Amniotic epithelial cell (primary cell): ENCODE results near the gene DMD.

Experiments used
- DNase-seq: peaks from one replicate; pipeline ENCODE4 v3.0.0-alpha.2; 2010; ENCODE audit warnings: low read depth

DMD gene

DNA sequence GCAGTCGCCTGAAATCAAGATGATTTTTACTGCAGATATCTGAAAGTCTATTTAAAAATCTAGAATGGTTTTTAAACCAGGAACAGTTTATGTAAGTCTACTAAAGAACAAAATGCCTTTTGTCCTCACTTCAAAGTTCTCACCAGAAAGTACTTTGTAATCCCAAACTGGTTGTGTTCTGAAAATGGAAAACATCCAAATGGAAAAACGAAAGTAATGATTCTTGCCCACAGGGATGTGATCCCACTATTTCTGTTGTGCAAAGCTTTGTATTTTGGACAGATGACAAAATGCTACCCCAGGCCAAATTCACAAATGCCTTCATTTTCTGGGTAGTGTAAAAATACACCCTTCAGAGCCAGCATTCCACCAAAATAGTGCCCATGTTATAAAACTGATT is 1874.0 kb downstream of the DMD start:
- DNase-seq, result no peak

- no peak for DNase-seq
These were observed 1874.9 kb downstream of the DMD start for GRCh38 chrX:31336419-31336818.

DNA sequence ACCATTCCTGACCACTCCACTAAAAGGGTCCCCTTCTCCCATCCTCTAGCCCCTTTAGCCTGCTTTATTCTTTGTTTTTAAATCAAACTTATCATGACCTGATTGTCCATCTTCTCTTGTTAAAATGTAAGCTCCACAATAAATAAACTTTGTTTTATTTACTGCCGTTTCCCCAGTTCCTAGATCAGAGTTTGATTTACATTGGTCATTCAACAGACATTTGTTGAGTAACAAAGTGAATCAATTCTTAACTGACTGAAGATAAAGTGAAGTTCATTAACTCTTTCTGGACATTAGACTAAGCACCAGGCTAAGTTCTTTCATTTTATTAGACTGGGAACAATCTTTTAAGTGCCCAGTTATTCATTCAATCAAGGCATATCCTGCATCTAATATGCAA is 1876.4 kb downstream of the DMD start:
- no peak for DNase-seq

- DNase-seq, result peak; percentile 86
These were observed 1878.1 kb downstream of the DMD start for GRCh38 chrX:31333165-31333831.

DNA sequence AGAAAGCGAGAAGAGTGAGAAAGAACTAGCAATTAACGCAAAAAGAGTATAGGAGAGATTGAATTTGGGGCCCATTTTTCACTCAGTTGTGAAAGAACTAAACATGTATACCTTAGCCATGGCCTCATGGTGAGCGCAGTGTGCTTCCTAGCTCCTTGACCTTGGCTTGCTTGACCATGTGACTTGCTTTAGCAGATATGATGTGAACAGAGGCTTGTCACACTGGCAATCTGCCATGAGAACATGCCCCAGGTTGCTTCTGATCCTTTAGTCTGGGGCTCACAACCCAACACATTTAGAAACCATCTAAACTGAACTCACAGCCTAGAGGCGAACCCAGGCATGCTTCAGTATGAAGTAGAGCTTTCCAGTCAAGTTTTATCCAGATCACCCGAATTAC is 1879.4 kb downstream of the DMD start:
- peak; percentile 46 for DNase-seq

- peak; percentile 69 for DNase-seq
These were observed 1880.3 kb downstream of the DMD start for GRCh38 chrX:31331015-31331414.

DNA sequence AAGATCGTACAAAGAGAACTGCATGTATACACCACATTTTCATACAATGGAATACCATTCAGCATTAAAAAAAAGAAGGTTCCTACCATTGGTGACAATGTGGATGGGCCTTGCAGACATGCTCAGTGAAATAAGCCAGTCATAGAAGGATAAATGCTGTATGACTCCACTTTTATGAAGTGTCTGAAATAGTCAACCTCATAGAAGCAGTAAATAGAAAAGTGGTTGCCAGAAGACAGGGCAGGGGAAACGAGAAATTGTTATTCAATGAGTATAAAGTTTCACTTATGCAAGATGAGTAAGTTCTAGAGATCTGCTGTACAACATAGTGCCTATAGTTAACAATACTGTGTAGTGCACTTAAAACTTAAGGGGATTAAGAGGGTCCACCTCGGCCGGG is 1882.1 kb downstream of the DMD start:
- no peak for DNase-seq

DNA sequence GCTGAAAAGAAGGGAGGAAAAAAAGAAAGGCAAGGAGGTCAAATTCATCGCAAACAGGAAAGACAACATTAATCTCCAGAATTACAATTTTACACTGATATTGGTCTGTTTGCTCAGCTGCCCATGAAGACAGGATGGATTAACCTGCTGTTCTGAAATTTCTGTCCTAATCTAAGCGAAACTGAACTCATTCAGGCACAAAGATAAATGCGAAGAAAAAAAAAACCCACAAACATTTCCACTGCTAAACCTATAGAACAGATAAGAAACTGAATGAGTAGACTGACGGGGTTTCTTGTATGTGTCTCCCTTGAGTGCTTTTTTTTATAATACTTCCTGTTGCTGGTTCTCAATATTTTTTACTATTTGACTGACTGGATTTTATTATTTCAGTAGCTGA is 1887.7 kb downstream of the DMD start:
- no peak for DNase-seq

GRCh38 chrX:31320740-31321139 is 1890.6 kb downstream of the DMD start:
- no peak for DNase-seq

DNA sequence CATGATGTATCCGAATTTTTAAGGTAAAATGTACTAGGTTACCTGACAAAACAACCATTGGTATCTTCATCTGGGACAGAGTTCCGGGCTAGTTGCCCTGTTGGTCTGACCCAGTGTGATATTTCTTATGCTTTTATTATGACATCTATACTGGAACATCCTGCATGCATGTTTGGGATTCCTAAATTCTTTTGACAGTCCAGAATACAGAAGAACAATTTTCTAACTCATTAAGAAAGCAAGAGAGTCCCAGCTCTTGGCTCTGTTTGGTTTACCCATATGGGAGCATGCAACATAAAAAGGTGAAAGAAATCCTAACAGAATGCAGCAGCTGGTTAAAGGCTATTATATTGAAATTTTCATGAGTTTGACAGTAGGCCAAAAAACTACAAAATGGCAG is 1891.8 kb downstream of the DMD start:
- DNase-seq, result peak; percentile 13

DNA sequence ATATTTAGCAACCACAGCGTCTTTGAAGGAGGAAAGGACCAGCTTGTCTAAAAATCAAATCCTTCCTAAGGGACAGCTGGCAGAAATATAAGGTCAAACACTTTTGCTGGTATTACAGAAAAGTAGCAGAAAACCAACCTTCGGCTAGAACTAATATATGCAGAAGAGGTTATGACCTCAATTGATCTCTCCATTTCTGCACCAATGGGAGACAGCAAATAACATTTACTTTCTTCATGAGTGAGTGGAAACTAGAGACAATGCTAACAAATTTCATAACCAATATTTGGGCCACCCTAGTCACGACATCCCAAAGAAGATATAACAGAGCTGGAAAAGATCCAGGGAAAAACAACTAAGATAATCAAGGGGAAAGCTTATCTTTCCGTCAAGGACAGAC is 1892.5 kb downstream of the DMD start:
- DNase-seq, result no peak

GRCh38 chrX:31316340-31316991 is 1894.9 kb downstream of the DMD start:
- no peak for DNase-seq

DNA sequence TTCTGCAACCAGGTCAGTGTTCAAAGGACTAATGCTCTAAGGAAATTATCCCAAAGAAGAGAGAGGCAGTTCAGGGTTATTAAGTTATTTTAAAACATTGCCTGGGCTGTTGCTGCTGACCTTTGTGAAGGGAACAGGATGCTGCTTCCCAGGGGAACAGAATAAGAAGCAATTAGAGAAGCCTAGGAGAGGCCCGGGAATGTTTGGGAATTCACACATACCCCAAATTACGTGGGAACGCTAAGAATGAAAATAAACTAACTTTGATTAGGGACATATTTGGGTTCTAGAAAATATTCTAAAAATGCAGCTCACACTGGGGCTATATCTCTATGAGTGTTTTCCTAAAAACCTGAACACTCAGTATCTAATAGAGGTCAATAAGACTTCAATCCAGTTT is 1896.4 kb downstream of the DMD start:
- DNase-seq, result peak; percentile 14

GRCh38 chrX:31307952-31308351 is 1903.4 kb downstream of the DMD start:
- DNase-seq, result no peak

DNA sequence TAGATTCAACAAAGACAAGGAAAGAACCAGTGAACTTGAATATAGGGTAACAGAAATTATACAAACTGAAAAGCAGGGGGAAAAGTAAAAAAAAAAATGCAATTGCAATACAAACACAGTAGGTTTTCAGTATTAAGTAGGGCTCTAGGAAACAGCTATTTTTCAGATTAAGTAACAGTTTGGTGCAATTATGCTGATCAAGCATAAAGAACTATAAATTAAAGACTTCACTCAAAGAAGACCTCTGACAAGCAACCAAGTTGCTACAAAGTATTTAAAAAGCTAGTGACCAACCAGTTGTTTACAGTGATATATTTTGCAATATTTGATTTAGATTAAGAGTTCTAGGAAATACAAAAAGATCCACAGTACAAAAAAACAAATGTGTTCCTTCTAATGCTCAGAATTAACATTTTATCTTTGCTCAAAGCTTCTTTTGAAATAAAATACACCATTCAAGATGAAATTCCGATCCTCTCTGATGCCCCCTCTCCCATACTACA is 1908.7 kb downstream of the DMD start:
- no peak for DNase-seq

DNA sequence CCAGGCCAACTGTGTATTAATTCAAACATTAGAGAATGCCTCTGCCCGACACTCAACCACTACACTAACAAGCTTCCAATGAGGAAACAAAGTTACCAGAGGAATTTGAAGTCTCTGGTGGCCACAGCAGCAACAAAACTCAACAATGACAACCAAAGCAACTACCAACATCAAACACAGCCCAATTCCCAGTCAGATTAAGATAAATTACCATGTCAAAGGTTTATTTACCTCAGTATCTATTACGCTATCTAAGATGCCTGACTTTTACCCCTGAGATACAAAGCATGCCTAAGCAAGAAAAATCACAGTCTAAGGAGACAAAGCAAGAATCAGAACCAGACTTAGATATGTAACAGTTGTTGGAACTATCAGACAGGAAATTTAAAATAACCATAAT is 1909.4 kb downstream of the DMD start:
- DNase-seq, result no peak

DNA sequence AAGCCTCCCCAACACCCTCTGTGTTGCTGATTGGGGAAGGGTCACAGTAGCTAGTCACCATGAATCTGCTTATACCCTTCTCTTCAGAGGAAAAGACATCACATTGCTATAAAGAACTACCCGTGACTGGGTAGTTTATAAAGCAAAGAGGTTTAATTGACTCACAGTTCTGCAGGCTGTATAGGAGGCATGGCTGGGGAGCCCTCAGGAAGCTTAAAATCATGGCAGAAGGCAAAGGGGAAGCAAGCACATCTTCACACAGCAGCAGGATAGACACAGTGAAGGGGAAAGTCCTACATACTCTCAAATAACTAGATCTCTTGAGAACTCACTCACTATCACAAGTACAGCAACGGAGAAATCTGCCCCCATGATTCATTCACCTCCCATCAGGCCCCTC is 1910.1 kb downstream of the DMD start:
- DNase-seq, result no peak

- no peak for DNase-seq
These were observed 1912.4 kb downstream of the DMD start for GRCh38 chrX:31298916-31299315.

DNA sequence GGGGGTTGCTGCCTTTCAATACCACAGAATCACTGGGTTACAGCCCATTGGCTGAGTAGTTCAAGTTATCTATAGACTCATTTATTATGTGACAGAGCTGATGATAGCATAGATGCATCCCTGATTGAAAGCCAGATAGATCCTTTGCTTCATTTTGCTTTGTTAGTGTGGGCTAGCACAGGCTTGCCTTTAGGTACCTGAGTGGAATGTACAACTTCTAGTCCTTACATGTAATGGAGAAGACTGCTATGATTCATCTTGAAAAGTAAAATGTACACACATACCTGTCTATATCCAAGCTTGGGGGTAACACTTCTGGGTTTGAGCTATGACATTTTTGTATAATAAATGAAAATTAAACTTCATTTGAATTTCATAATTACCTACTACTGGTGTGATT is 1913.5 kb downstream of the DMD start:
- no peak for DNase-seq

DNA sequence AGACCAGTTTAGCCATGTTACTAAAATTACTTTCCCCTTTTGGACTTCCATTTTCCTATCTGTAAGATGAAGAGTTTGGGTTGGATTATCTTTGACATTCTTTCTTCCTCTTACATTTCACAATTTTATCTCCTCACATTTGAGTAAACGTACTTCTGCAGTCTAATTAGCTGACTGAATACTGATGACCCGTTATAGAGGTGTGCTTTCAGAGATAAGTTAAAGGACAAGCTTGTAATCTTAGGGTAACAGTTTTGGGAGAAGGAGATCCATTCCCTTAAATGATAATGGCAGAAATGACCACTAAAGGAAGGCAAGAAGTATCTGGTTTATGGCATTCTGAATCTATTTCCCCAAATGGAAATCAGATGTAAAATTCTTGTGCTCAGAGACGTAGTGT is 1916.9 kb downstream of the DMD start:
- no peak for DNase-seq

DNA sequence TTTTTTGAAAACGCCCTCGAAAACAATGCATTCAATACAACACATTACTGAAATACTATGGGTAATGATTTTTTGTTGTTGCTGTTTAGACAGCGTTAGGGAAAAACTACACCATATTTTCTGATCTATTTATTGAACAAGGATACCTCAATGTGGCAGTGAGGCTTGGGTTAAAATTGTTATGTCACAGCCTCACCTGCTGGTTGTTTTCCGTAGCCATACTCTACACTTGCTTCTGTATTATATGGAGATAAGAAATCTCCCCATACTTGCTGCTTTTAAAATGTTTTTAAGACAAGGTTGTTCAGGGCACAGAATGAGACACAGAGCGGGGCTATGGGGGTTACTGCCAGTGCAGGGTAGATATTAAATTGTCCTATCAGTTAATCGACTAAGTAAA is 1917.9 kb downstream of the DMD start:
- DNase-seq, result no peak

- DNase-seq, result no peak
These were observed 1920.2 kb downstream of the DMD start for GRCh38 chrX:31291131-31291530.

DNA sequence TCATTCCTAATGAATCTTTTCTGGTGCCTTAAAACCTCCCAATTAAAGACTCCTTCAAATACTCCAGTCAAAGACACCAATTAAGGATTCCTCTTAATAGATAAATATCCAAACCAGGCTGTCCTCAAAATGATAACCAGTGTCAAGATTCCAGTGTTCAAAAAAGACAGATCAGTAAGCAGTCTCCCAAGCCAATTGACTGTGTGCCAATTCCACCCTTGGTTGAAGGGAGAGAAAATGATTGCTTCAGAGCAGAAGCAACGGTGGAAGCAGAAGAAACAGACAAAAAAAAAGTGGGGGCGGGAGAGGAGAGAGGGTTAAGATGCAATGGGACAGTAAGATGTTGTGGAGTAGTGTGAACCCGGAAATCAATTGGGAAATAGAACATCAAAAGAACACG is 1923.5 kb downstream of the DMD start:
- no peak for DNase-seq

- no peak for DNase-seq
These were observed 1930.8 kb downstream of the DMD start for GRCh38 chrX:31280580-31280979.
